Astrocyte (in vitro differentiated cells and primary cell): ENCODE data around the gene H1-8. TPM values are rescaled to one million over a fixed set of nuclear protein-coding genes. Genes with fewer than 3 reads are reported as not detected.

Experiments used
- DNase-seq: peaks from one replicate; pipeline ENCODE4 v3.0.0-alpha.2; 2010; ENCODE audit warnings: low read depth
- FAIRE-seq: peaks from 2 replicates; lab custom pipeline; 2011; peaks lifted over from hg19 to GRCh38; lab: Jason Lieb, UNC
- H2AFZ ChIP-seq: 2 replicates; pipeline ENCODE4 v1.6.0; 2012; ENCODE audit warnings: low read depth, low read length, inconsistent platforms
- H3K27ac ChIP-seq: 2 replicates; pipeline ENCODE4 v1.5.1; 2011; ENCODE audit warnings: low read depth, low read length, inconsistent platforms
- H3K27me3 ChIP-seq: 2 replicates; pipeline ENCODE4 v1.6.0; 2011; ENCODE audit warnings: low read length, inconsistent platforms; ENCODE audit not compliant: insufficient read depth
- H3K36me3 ChIP-seq: 2 replicates; pipeline ENCODE4 v1.5.1; 2011; ENCODE audit warnings: low read length, inconsistent platforms; ENCODE audit not compliant: insufficient read depth
- H3K4me1 ChIP-seq: 2 replicates; pipeline ENCODE4 v1.5.1; 2011; ENCODE audit warnings: low read length, inconsistent platforms; ENCODE audit not compliant: insufficient read depth
- H3K4me2 ChIP-seq: 2 replicates; pipeline ENCODE4 v1.6.0; 2012; ENCODE audit warnings: low read length, inconsistent platforms
- H3K4me3 ChIP-seq: 2 replicates; pipeline ENCODE4 v1.5.1; 2011; ENCODE audit warnings: low read depth, mild to moderate bottlenecking, low read length, inconsistent platforms; ENCODE audit not compliant: insufficient read depth
- H3K79me2 ChIP-seq: 2 replicates; pipeline ENCODE4 v1.6.0; 2012; ENCODE audit warnings: mild to moderate bottlenecking, low read length, inconsistent platforms; ENCODE audit not compliant: insufficient read depth
- H3K9ac ChIP-seq: 2 replicates; pipeline ENCODE4 v1.6.0; 2012; ENCODE audit warnings: mild to moderate bottlenecking, low read length, inconsistent platforms
- H3K9me3 ChIP-seq: 2 replicates; pipeline ENCODE4 v1.5.1; 2012; ENCODE audit warnings: low read depth, mild to moderate bottlenecking, low read length, inconsistent platforms; ENCODE audit not compliant: insufficient read depth
- H4K20me1 ChIP-seq: 2 replicates; pipeline ENCODE4 v1.6.0; 2012; ENCODE audit warnings: low read length, inconsistent platforms; ENCODE audit not compliant: insufficient read depth
- H3K27ac Mint-ChIP-seq: one replicate; pipeline ENCODE4 v1.8.0; 2021; ENCODE audit warnings: mild to moderate bottlenecking, mixed read lengths; ENCODE audit not compliant: unreplicated experiment
- H3K27me3 Mint-ChIP-seq: one replicate; pipeline ENCODE4 v1.8.0; 2021; ENCODE audit warnings: low read depth, mixed read lengths; ENCODE audit not compliant: unreplicated experiment
- H3K36me3 Mint-ChIP-seq: one replicate; pipeline ENCODE4 v1.8.0; 2021; ENCODE audit warnings: low read depth, mixed read lengths; ENCODE audit not compliant: unreplicated experiment
- H3K4me1 Mint-ChIP-seq: one replicate; pipeline ENCODE4 v1.8.0; 2021; ENCODE audit warnings: low read depth, mixed read lengths; ENCODE audit not compliant: unreplicated experiment
- H3K4me3 Mint-ChIP-seq: one replicate; pipeline ENCODE4 v1.8.0; 2021; ENCODE audit warnings: mild to moderate bottlenecking, moderate library complexity, mixed read lengths; ENCODE audit not compliant: unreplicated experiment
- H3K9me3 Mint-ChIP-seq: one replicate; pipeline ENCODE4 v1.8.0; 2021; ENCODE audit warnings: mild to moderate bottlenecking, mixed read lengths; ENCODE audit not compliant: unreplicated experiment
- EZH2 ChIP-seq: IDR thresholded peaks from 2 replicates; pipeline ENCODE4 v1.6.1; 2012; ENCODE audit warnings: mild to moderate bottlenecking, low read length, inconsistent platforms; ENCODE audit not compliant: insufficient read depth
- total RNA-seq: library from RNA; stranded (reverse); gene quantifications from 2 replicates; pipeline ENCODE4 v1.2.1, GENCODE V29; 2021
- TF ChIP-seq, protein P1 (sequence below): IDR thresholded peaks from 2 replicates; pipeline ENCODE4 v1.5.1; 2011; ENCODE audit warnings: low read depth, mild to moderate bottlenecking, inconsistent platforms, low read length, moderate library complexity; ENCODE audit not compliant: insufficient read depth

The H1-8 gene
- total RNA-seq, 1 donor from 2014 or later, result not detected

DNA sequence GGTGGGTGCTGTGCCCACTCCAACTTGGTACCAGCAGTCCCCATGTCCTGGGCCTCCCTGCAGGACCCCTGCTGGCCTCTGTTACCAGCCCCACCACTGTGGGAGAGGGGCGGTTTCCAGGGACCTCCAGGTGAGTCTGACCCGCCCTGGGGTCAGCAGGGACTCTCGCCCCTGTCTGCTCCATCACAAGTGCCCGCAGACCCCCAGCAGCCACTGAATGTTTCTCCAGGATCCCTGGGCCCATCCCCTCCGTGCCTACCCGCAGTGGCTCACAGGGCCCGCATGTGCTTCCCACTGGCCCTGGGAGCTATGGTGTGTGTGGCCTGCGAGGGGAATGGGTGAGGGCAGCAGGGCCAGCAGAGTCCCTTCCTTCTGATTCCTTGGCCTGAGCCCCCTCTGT, 24.4 kb upstream of the H1-8 start:
- Histone ChIP-seq H3K27me3 (no peaks in the 10 kb centered on the region), H4K20me1 (no peaks in the 10 kb centered on the region), H3K4me2 (no peak overlapping the region), H3K9me3 (no peaks in the 10 kb centered on the region), H2AFZ (no peak overlapping the region), H3K27ac (no peak overlapping the region), H3K79me2 (no peaks in the 10 kb centered on the region), H3K4me3 (no peak overlapping the region), H3K9ac (no peak overlapping the region), H3K4me1 (no peaks in the 10 kb centered on the region), H3K36me3 (no peaks in the 10 kb centered on the region)
- Mint-ChIP-seq H3K36me3 (peaks cover 6% of the 10 kb centered on the region), H3K9me3 (peaks cover 2% of the 10 kb centered on the region), H3K27ac (no peak overlapping the region), H3K4me1 (no peaks in the 10 kb centered on the region), H3K27me3 (peaks cover 18% of the 10 kb centered on the region), H3K4me3 (no peak overlapping the region)
- FAIRE-seq (no peak), DNase-seq (no peak)
- TF ChIP-seq EZH2, result no peak
- TF ChIP-seq, protein P1, sequence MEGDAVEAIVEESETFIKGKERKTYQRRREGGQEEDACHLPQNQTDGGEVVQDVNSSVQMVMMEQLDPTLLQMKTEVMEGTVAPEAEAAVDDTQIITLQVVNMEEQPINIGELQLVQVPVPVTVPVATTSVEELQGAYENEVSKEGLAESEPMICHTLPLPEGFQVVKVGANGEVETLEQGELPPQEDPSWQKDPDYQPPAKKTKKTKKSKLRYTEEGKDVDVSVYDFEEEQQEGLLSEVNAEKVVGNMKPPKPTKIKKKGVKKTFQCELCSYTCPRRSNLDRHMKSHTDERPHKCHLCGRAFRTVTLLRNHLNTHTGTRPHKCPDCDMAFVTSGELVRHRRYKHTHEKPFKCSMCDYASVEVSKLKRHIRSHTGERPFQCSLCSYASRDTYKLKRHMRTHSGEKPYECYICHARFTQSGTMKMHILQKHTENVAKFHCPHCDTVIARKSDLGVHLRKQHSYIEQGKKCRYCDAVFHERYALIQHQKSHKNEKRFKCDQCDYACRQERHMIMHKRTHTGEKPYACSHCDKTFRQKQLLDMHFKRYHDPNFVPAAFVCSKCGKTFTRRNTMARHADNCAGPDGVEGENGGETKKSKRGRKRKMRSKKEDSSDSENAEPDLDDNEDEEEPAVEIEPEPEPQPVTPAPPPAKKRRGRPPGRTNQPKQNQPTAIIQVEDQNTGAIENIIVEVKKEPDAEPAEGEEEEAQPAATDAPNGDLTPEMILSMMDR, result no peak

DNA sequence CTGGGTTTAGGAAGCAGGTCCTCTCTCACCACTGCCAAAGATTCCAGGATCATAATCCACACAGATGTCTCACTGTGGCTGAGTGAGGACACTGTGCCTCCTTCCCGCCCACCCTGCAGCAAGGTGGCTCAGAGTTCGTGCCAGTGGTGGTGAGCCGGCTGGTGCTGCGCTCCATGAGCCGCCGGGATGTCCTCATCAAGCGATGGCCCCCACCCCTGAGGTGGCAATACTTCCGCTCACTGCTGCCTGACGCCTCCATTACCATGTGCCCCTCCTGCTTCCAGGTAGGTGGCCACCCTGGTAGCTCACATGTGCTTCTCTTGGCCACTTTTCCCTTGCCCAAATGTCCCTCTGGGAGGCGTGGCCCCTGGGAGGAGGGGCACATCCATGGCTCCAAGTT, 23.5 kb upstream of the H1-8 start:
- no peak for FAIRE-seq
- no peaks in the 10 kb centered on the region for H3K36me3 ChIP-seq

More for the DNA sequence above, 23.5 kb upstream of the H1-8 start:
- H4K20me1 ChIP-seq, result no peaks in the 10 kb centered on the region
- H3K9me3 ChIP-seq, result no peaks in the 10 kb centered on the region
- Mint-ChIP-seq H3K9me3 (peaks cover 2% of the 10 kb centered on the region), H3K36me3 (peaks cover 6% of the 10 kb centered on the region), H3K4me3 (no peak overlapping the region), H3K27me3 (peaks cover 20% of the 10 kb centered on the region), H3K27ac (no peak overlapping the region), H3K4me1 (no peaks in the 10 kb centered on the region)
- H3K27ac ChIP-seq, result no peak overlapping the region
- H2AFZ ChIP-seq, result no peak overlapping the region
- no peaks in the 10 kb centered on the region for H3K4me1 ChIP-seq
- H3K4me3 ChIP-seq, result no peak overlapping the region
- no peaks in the 10 kb centered on the region for H3K79me2 ChIP-seq
- DNase-seq, result no peak
- TF ChIP-seq EZH2, result no peak
- TF ChIP-seq, protein P1, result no peak
- no peak overlapping the region for H3K4me2 ChIP-seq
- no peaks in the 10 kb centered on the region for H3K27me3 ChIP-seq
- H3K9ac ChIP-seq, result no peak overlapping the region
